HEK293 (cell line): ENCODE data around the gene VSIG10L.

Experiments used
- HOXC10 ChIP-seq: sonication (generic); formaldehyde crosslinking; IDR thresholded peaks from 2 replicates; pipeline ENCODE4 v1.8.1; 2023; ENCODE audit warnings: mild to moderate bottlenecking, missing genetic modification reagents
- KLF10 ChIP-seq: fragments of 450-650 bp; IDR thresholded peaks from 2 replicates; pipeline ENCODE4 v1.5.1; 2018; ENCODE audit warnings: missing biosample characterization, mild to moderate bottlenecking, missing genetic modification characterization
- MYNN ChIP-seq: fragments of 450-650 bp; formaldehyde crosslinking; IDR thresholded peaks from 2 replicates; pipeline ENCODE4 v1.5.1; 2016; ENCODE audit warnings: missing biosample characterization, missing genetic modification characterization, borderline replicate concordance
- OSR2 ChIP-seq: fragments of 450-650 bp; formaldehyde crosslinking; IDR thresholded peaks from 2 replicates; pipeline ENCODE4 v1.5.1; 2016; ENCODE audit warnings: missing biosample characterization, missing genetic modification characterization
- RBAK ChIP-seq: fragments of 450-650 bp; formaldehyde crosslinking; IDR thresholded peaks from 2 replicates; pipeline ENCODE4 v1.5.1; 2016; ENCODE audit warnings: missing biosample characterization, missing genetic modification characterization
- TRIM28 ChIP-seq: IDR thresholded peaks from 2 replicates; pipeline ENCODE4 v1.6.1; 2011; ENCODE audit warnings: low read length, control low read depth, borderline replicate concordance
- WT1 ChIP-seq: fragments of 450-650 bp; formaldehyde crosslinking; IDR thresholded peaks from 2 replicates; pipeline ENCODE4 v1.5.1; 2016; ENCODE audit warnings: missing biosample characterization, missing genetic modification characterization
- ZBTB1 ChIP-seq: fragments of 450-650 bp; formaldehyde crosslinking; IDR thresholded peaks from 2 replicates; pipeline ENCODE4 v1.5.1; 2016; ENCODE audit warnings: missing biosample characterization, missing genetic modification characterization
- ZBTB17 ChIP-seq: fragments of 450-650 bp; formaldehyde crosslinking; IDR thresholded peaks from 2 replicates; pipeline ENCODE4 v1.5.1; 2016; ENCODE audit warnings: missing biosample characterization, missing genetic modification characterization
- ZBTB48 ChIP-seq: fragments of 450-650 bp; formaldehyde crosslinking; IDR thresholded peaks from 2 replicates; pipeline ENCODE4 v1.5.1; 2016; ENCODE audit warnings: missing biosample characterization, missing genetic modification characterization
- ZFHX2 ChIP-seq: fragments of 450-650 bp; formaldehyde crosslinking; conservative IDR thresholded peaks from 2 replicates; pipeline ENCODE4 v1.5.1; 2016; ENCODE audit warnings: missing biosample characterization, missing genetic modification characterization
- ZIC2 ChIP-seq: fragments of 450-650 bp; formaldehyde crosslinking; IDR thresholded peaks from 2 replicates; pipeline ENCODE4 v1.5.1; 2016; ENCODE audit warnings: missing biosample characterization, missing genetic modification characterization
- ZNF10 ChIP-seq: fragments of 450-650 bp; formaldehyde crosslinking; IDR thresholded peaks from 2 replicates; pipeline ENCODE4 v1.5.1; 2017; ENCODE audit warnings: missing biosample characterization, missing genetic modification characterization
- ZNF184 ChIP-seq: fragments of 450-650 bp; IDR thresholded peaks from 2 replicates; pipeline ENCODE4 v1.5.1; 2018; ENCODE audit warnings: missing biosample characterization, mild to moderate bottlenecking, missing genetic modification characterization
- ZNF202 ChIP-seq: fragments of 450-650 bp; formaldehyde crosslinking; IDR thresholded peaks from 2 replicates; pipeline ENCODE4 v1.5.1; 2016; ENCODE audit warnings: missing biosample characterization, missing genetic modification characterization, borderline replicate concordance
- ZNF211 ChIP-seq: fragments of 450-650 bp; formaldehyde crosslinking; IDR thresholded peaks from 2 replicates; pipeline ENCODE4 v1.5.1; 2016; ENCODE audit warnings: low read depth, missing biosample characterization, missing genetic modification characterization
- ZNF221 ChIP-seq: fragments of 450-650 bp; formaldehyde crosslinking; IDR thresholded peaks from 2 replicates; pipeline ENCODE4 v1.5.1; 2017; ENCODE audit warnings: missing biosample characterization, missing genetic modification characterization, borderline replicate concordance
- ZNF266 ChIP-seq: fragments of 450-650 bp; formaldehyde crosslinking; IDR thresholded peaks from 2 replicates; pipeline ENCODE4 v1.5.1; 2016; ENCODE audit warnings: missing biosample characterization, missing genetic modification characterization, low read depth
- ZNF335 ChIP-seq: fragments of 450-650 bp; formaldehyde crosslinking; conservative IDR thresholded peaks from 2 replicates; pipeline ENCODE4 v1.5.1; 2016; ENCODE audit warnings: missing biosample characterization, missing genetic modification characterization
- ZNF37A ChIP-seq: fragments of 450-650 bp; IDR thresholded peaks from 2 replicates; pipeline ENCODE4 v1.5.1; 2018; ENCODE audit warnings: missing biosample characterization, missing genetic modification characterization
- ZNF423 ChIP-seq: fragments of 450-650 bp; formaldehyde crosslinking; IDR thresholded peaks from 2 replicates; pipeline ENCODE4 v1.5.1; 2016; ENCODE audit warnings: missing biosample characterization, missing genetic modification characterization
- ZNF473 ChIP-seq: fragments of 450-650 bp; formaldehyde crosslinking; IDR thresholded peaks from 2 replicates; pipeline ENCODE4 v1.5.1; 2017; ENCODE audit warnings: missing biosample characterization, missing genetic modification characterization
- ZNF501 ChIP-seq: fragments of 450-650 bp; formaldehyde crosslinking; IDR thresholded peaks from 2 replicates; pipeline ENCODE4 v1.5.1; 2016; ENCODE audit warnings: missing biosample characterization, missing genetic modification characterization
- ZNF558 ChIP-seq: fragments of 450-650 bp; formaldehyde crosslinking; IDR thresholded peaks from 2 replicates; pipeline ENCODE4 v1.5.1; 2016; ENCODE audit warnings: missing biosample characterization, missing genetic modification characterization
- ZNF664 ChIP-seq: fragments of 450-650 bp; formaldehyde crosslinking; IDR thresholded peaks from 2 replicates; pipeline ENCODE4 v1.5.1; 2016; ENCODE audit warnings: missing biosample characterization, missing genetic modification characterization
- ZNF747 ChIP-seq: fragments of 450-650 bp; formaldehyde crosslinking; IDR thresholded peaks from 2 replicates; pipeline ENCODE4 v1.5.1; 2016; ENCODE audit warnings: missing biosample characterization, missing genetic modification characterization
- TF ChIP-seq, protein P1 (sequence below): fragments of 450-650 bp; formaldehyde crosslinking; IDR thresholded peaks from 2 replicates; pipeline ENCODE4 v1.5.1; 2016; ENCODE audit warnings: missing biosample characterization, missing genetic modification characterization
- TF ChIP-seq, protein P2 (sequence below): fragments of 450-650 bp; formaldehyde crosslinking; IDR thresholded peaks from 2 replicates; pipeline ENCODE4 v1.5.1; 2016; ENCODE audit warnings: missing biosample characterization, missing genetic modification characterization
- TF ChIP-seq, protein P3 (sequence below): fragments of 450-650 bp; formaldehyde crosslinking; IDR thresholded peaks from 2 replicates; pipeline ENCODE4 v1.5.1; 2016; ENCODE audit warnings: missing biosample characterization, missing genetic modification characterization, low read depth
- TF ChIP-seq, protein P4 (sequence below): fragments of 450-650 bp; IDR thresholded peaks from 2 replicates; pipeline ENCODE4 v1.5.1; 2018; ENCODE audit warnings: missing biosample characterization, missing genetic modification characterization
- TF ChIP-seq, protein P5 (sequence below): fragments of 450-650 bp; formaldehyde crosslinking; IDR thresholded peaks from 2 replicates; pipeline ENCODE4 v1.5.1; 2017; ENCODE audit warnings: missing biosample characterization, missing genetic modification characterization

The VSIG10L gene

DNA sequence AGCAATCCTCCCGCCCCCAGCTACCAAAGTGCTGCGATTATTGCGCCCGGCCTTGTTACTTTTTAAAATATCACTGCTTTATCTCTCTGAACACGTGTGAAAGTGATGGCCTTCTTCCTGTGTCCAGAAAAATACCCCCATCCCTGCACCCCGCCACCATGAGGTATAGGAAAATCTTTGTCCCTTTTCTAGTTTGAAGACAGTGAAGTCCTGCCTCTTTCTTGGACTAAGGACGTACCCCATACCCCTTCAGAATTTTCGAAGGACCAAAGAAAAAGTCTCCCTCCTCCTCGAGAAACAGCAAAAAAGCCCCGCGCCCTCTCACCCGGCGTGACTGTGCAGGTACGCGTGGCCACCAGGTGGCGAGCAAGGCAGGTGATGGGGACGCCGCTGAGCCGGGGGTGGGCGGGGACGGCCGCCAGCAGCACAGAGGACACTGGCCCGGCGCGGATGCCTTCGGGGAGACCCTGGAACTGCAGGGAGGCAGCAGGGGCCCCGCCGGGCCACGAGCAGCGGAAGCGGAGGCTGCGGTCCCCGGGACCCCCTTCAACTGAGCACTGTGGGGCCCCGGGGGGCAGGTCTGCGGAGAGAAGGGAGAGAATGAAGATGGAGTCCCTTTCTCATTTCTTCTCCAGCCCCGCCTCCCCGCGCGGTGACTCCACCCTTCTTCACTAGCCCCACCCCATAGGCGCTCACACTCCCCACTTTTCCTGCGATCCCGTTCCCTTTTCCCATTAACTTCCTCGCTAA is 3.2 kb downstream of the VSIG10L start (continued):
- TF ChIP-seq ZBTB48 (tag by site-specific recombination), result no peak
- no peak for TF ChIP-seq ZNF501
- TF ChIP-seq ZNF558, result no peak
- no peak for TF ChIP-seq TRIM28
- TF ChIP-seq ZNF266, result no peak
- TF ChIP-seq, protein P1, sequence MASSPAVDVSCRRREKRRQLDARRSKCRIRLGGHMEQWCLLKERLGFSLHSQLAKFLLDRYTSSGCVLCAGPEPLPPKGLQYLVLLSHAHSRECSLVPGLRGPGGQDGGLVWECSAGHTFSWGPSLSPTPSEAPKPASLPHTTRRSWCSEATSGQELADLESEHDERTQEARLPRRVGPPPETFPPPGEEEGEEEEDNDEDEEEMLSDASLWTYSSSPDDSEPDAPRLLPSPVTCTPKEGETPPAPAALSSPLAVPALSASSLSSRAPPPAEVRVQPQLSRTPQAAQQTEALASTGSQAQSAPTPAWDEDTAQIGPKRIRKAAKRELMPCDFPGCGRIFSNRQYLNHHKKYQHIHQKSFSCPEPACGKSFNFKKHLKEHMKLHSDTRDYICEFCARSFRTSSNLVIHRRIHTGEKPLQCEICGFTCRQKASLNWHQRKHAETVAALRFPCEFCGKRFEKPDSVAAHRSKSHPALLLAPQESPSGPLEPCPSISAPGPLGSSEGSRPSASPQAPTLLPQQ (tag by site-specific recombination), result no peak
- TF ChIP-seq ZNF423, result no peak
- TF ChIP-seq ZNF211, result no peak
- TF ChIP-seq ZNF221 (tag by site-specific recombination), result no peak
- TF ChIP-seq ZNF184 (tag by site-specific recombination), result no peak
- TF ChIP-seq, protein P2, sequence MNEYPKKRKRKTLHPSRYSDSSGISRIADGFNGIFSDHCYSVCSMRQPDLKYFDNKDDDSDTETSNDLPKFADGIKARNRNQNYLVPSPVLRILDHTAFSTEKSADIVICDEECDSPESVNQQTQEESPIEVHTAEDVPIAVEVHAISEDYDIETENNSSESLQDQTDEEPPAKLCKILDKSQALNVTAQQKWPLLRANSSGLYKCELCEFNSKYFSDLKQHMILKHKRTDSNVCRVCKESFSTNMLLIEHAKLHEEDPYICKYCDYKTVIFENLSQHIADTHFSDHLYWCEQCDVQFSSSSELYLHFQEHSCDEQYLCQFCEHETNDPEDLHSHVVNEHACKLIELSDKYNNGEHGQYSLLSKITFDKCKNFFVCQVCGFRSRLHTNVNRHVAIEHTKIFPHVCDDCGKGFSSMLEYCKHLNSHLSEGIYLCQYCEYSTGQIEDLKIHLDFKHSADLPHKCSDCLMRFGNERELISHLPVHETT (tag by site-specific recombination), result no peak
- TF ChIP-seq, protein P3, sequence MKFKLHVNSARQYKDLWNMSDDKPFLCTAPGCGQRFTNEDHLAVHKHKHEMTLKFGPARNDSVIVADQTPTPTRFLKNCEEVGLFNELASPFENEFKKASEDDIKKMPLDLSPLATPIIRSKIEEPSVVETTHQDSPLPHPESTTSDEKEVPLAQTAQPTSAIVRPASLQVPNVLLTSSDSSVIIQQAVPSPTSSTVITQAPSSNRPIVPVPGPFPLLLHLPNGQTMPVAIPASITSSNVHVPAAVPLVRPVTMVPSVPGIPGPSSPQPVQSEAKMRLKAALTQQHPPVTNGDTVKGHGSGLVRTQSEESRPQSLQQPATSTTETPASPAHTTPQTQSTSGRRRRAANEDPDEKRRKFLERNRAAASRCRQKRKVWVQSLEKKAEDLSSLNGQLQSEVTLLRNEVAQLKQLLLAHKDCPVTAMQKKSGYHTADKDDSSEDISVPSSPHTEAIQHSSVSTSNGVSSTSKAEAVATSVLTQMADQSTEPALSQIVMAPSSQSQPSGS (tag by site-specific recombination), result no peak
- no peak for TF ChIP-seq ZNF202 (tag by site-specific recombination)
- no peak for TF ChIP-seq MYNN (tag by site-specific recombination)
- TF ChIP-seq ZNF335 (tag by site-specific recombination), result peak; percentile 1; the same call in 1 of the 2 replicates
- no peak for TF ChIP-seq ZBTB17 (tag by site-specific recombination)
- TF ChIP-seq OSR2, result no peak
- TF ChIP-seq ZIC2 (tag by site-specific recombination), result peak; percentile 59
- peak; percentile 50 for TF ChIP-seq ZFHX2 (tag by site-specific recombination)
- TF ChIP-seq ZNF664, result no peak
- no peak for TF ChIP-seq ZBTB1 (tag by site-specific recombination)
- no peak for TF ChIP-seq ZNF10 (tag by site-specific recombination)
- TF ChIP-seq ZNF473 (tag by site-specific recombination), result no peak
- TF ChIP-seq KLF10 (tag by site-specific recombination), result no peak
- TF ChIP-seq HOXC10 (CRISPR knock-in tag), result no peak
- TF ChIP-seq, protein P4, sequence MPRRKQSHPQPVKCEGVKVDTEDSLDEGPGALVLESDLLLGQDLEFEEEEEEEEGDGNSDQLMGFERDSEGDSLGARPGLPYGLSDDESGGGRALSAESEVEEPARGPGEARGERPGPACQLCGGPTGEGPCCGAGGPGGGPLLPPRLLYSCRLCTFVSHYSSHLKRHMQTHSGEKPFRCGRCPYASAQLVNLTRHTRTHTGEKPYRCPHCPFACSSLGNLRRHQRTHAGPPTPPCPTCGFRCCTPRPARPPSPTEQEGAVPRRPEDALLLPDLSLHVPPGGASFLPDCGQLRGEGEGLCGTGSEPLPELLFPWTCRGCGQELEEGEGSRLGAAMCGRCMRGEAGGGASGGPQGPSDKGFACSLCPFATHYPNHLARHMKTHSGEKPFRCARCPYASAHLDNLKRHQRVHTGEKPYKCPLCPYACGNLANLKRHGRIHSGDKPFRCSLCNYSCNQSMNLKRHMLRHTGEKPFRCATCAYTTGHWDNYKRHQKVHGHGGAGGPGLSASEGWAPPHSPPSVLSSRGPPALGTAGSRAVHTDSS (tag by site-specific recombination), result no peak
- TF ChIP-seq ZNF747 (tag by site-specific recombination), result no peak
- TF ChIP-seq, protein P5, sequence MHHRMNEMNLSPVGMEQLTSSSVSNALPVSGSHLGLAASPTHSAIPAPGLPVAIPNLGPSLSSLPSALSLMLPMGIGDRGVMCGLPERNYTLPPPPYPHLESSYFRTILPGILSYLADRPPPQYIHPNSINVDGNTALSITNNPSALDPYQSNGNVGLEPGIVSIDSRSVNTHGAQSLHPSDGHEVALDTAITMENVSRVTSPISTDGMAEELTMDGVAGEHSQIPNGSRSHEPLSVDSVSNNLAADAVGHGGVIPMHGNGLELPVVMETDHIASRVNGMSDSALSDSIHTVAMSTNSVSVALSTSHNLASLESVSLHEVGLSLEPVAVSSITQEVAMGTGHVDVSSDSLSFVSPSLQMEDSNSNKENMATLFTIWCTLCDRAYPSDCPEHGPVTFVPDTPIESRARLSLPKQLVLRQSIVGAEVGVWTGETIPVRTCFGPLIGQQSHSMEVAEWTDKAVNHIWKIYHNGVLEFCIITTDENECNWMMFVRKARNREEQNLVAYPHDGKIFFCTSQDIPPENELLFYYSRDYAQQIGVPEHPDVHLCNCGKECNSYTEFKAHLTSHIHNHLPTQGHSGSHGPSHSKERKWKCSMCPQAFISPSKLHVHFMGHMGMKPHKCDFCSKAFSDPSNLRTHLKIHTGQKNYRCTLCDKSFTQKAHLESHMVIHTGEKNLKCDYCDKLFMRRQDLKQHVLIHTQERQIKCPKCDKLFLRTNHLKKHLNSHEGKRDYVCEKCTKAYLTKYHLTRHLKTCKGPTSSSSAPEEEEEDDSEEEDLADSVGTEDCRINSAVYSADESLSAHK (tag by site-specific recombination), result no peak
- TF ChIP-seq WT1 (tag by site-specific recombination), result no peak
- no peak for TF ChIP-seq RBAK (tag by site-specific recombination)
- TF ChIP-seq ZNF37A (tag by site-specific recombination), result no peak
